Lung microvascular endothelial cell (primary cell): ENCODE measurements around the gene ZFC3H1. TPM values are rescaled to one million over a fixed set of nuclear protein-coding genes. Genes with fewer than 3 reads are reported as not detected.
A peak's percentile ranks its signal among the peaks of the same experiment; 100 is the strongest.
"Not testable (repeated sequence)": the region's sequence is repeated elsewhere in the genome, so short reads cannot be mapped to it uniquely, and the experiment has no call there.

ENCODE experiments used
- DNase-seq, 2 donors: peaks; one replicate each; pipeline versions ENCODE4 v3.0.0 to v3.0.0-alpha.2; 2010; ENCODE audit warnings: low read depth in 2 of 2
- total RNA-seq: library from RNA; depleted of rRNA; stranded (reverse); fragments of >200 nt; gene quantifications from 2 replicates; pipeline ENCODE4 v1.2.1, GENCODE V29; 2014

ZFC3H1 gene
- 9.4 and 14.3 TPM in 2 replicates for total RNA-seq

DNA sequence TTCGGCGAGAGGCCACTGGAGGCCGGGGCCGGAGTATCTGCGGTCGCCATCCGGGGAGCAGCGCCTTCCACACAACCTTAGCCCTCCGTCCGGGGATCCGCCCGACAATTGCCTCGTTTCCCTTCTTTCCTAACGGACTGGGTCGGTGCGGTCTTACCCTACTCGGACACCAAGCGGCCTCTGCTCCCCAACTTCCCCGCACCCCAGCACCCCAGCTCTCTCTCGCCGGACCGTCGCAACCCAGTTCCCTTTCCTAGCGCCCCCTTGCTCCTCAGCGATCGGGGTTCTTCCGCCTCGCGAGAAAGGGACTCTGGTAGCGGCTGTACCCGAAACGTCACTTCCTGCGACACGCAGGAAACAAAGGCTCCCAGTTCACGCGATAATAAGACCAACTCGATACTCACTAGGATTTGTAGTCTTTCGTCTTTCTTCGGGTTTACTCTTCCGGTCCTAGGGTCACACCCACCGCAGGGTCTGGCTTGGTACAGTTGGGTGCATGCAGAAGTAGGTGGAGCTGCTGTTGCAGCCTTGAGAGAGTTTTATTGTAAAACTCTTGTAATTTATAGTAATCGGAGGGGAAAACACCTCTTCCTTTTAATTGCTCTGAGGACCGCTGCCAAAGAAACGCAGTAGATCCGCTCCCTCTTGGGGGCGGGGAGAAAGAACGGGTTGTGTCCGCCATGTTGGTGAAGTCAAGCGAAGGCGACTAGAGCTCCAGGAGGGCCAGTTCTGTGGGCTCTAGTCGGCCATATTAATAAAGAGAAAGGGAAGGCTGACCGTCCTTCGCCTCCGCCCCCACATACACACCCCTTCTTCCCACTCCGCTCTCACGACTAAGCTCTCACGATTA is at the start of gene ZFC3H1, which contains the start of gene THAP2:
ZFC3H1 (minus strand) TSS at position 288 of the 850 bp plus-strand sequence; CDS start at position 50, 238 bp downstream.
THAP2 (plus strand) TSS at position 741 of the 850 bp plus-strand sequence. CDS start 209 bp downstream, outside the sequence.
- peak; percentile 99 to 100 for DNase-seq

- peak in 1 of 2 donors; percentile 77 for DNase-seq
Measured at GRCh38 chr12:71710276-71711125, 46.9 kb upstream of the ZFC3H1 start.

GRCh38 chr12:71708658-71709057 is 45.0 kb upstream of the ZFC3H1 start:
- no peak for DNase-seq

- no peak for DNase-seq
Measured at GRCh38 chr12:71704920-71705319, 41.3 kb upstream of the ZFC3H1 start.

GRCh38 chr12:71703206-71703605 is 39.6 kb upstream of the ZFC3H1 start:
- no peak for DNase-seq

DNA sequence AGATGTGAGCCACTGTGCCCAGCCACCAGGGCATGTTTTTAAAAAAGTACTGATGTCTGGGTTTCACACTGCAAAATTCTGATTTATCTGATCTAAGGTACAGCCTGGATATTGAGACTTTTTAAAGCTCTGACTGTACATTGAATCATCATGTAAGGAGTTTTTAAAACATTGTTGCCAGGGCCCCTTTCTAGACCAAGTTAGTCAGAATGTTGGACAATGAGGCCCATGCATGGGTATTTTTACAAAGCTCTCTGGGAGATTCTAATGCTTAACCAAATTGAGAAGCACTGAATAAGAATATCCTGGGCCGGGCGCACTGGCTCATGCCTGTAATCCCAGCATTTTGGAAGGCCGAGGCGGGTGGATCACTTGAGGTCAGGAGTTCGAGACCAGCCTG is 38.9 kb upstream of the ZFC3H1 start:
- no peak for DNase-seq

DNA sequence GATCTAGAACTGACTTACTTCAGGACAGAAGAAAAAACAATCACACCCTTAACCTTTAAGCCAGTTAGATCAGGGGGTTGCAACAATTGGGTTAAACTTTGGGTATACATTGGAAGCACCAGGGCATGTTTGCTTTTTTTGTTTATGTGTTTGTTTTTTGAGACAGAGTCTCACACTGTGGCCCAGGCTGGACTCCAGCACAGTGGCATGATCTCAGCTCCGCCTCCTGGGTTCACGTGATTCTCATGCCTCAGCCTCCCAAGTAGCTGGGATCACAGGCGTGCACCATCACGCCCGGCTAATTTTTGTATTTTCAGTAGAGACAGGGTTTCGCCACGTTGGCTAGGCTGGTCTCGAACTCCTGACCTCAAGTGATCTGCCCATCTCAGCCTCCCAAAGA is 38.5 kb upstream of the ZFC3H1 start:
- not testable (repeated sequence) for DNase-seq

GRCh38 chr12:71695782-71696181 is 32.1 kb upstream of the ZFC3H1 start:
- no peak for DNase-seq

- no peak for DNase-seq
Measured at GRCh38 chr12:71694099-71694820, 30.6 kb upstream of the ZFC3H1 start.

DNA sequence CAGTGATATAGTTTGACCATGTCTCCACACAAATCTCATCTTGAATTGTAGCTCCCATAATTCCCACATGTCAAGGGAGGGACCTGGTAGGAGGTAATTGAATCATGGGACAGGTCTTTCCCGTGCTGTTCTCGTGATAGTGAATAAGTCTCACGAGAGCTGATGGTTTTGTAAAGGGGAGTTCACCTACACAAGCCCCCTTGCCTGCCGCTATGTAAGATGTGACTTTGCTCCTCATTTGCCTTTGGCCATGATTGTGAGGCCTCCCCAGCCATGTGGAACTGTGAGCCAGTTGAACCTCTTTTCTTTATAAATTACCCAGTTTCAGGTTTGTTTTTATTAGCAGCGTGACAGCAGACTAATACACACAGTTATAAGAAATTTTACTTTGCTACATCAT is 30.0 kb upstream of the ZFC3H1 start:
- DNase-seq, result not testable (repeated sequence)

GRCh38 chr12:71693126-71693525 is 29.5 kb upstream of the ZFC3H1 start:
- no peak for DNase-seq

DNA sequence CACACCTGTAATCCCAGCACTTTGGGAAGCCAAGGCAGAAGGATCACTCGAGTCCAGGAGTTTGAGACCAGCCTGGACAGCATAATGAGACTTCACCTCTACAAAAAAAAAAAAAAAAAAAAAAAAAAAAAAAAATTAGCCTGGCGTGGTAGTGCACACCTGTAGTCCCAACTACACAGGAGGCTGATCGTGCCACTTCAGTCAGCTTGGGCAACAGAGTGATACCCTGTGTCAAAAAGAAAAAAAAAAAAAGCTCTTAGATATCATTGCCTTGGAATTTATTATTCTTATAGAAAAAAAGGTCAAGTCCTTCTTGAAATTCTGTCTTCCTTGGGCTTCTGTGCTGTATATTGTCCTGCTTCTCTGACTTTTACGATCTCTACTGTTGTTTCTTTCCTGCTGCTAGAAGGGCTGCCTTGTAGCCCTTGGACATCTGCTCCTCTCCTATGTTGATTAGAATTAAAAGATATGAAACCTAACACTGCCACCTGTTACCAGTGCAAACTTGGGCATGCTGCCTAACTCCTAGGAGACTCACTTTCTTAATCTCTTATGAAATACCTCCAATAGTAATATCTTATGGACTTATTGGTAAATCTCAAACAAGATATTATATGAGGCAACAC is 28.0 kb upstream of the ZFC3H1 start:
- DNase-seq, result no peak

GRCh38 chr12:71688961-71689570 is 25.4 kb upstream of the ZFC3H1 start:
- no peak for DNase-seq

- DNase-seq, result not testable (repeated sequence)
Measured at GRCh38 chr12:71687172-71687571, 23.5 kb upstream of the ZFC3H1 start.

- no peak for DNase-seq
Measured at GRCh38 chr12:71686658-71687025, 23.0 kb upstream of the ZFC3H1 start.

- peak; percentile 92 to 94 for DNase-seq
Measured at GRCh38 chr12:71685914-71686657, 22.4 kb upstream of the ZFC3H1 start, which contains the start of gene TMEM19. Gene TMEM19, plus strand, starts transcription at chr12:71686082. Its CDS starts 599 bp downstream, at chr12:71686681.

DNA sequence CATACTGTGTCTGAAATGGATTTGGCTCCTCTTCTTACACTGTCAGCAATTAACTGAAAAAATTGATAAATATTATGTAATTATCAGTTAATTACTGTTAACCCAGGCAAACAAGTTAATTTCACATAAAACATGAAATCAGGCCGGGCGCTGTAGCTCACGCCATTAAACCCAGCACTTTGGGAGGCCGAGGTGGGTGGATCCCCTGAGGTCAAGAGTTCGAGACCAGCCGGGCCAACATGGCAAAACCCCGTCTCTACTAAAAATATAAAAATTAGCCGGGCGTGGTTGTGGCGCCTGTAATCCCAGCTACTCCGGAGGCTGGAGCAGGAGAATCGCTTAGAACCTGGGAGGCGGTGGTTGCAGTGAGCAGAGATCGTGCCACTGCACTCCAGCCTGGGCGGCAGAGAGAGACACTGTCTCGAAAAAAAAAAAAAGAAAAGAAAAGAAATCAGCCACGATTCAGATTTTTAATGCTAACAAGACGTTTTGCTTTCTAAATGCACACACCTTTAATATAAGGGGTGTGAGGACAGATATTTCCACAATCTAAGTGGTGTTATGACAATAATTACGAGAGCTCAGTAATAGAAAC is 21.8 kb upstream of the ZFC3H1 start:
- no peak for DNase-seq

- DNase-seq, result peak in 1 of 2 donors; percentile 4
Measured at GRCh38 chr12:71684081-71684480, 20.4 kb upstream of the ZFC3H1 start.

GRCh38 chr12:71683633-71684032 is 20.0 kb upstream of the ZFC3H1 start:
- no peak for DNase-seq
